ENCODE results near the gene CD27.
"Not testable (repeated sequence)": the region's sequence is repeated elsewhere in the genome, so short reads cannot be mapped to it uniquely, and the experiment has no call there.

The CD27 gene

DNA sequence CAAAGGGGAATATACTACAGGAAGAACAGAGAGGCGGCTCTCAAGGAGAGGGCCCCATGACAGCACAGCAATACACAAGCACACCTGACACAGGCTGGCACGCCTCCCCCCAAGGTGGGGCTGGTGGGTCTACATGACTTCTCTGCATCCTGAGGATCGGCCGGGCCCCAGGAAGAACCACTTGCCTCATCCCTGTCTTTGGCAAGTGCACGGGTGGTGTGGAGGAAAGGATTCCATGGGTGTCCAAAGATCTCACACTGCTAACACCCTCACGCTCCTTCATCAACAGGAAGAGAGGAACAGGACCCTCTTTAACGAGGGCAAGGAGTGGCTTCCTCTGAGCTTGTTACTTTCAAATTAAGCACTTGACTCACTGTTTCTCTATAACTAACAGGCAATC is 18.5 kb downstream of the CD27 start:
- Mint-ChIP-seq H3K27me3 (ENCODE audit: low read depth, poor library complexity) (peaks cover 17% of the 10 kb centered on the region), H3K36me3 (ENCODE audit: low read depth) (peaks cover 25% of the 10 kb centered on the region), H3K27ac (no peak overlapping the region), H3K9me3 (no peaks in the 10 kb centered on the region), H3K4me1 (no peaks in the 10 kb centered on the region), H3K4me3 (no peak overlapping the region)
- TF ChIP-seq, protein P1, sequence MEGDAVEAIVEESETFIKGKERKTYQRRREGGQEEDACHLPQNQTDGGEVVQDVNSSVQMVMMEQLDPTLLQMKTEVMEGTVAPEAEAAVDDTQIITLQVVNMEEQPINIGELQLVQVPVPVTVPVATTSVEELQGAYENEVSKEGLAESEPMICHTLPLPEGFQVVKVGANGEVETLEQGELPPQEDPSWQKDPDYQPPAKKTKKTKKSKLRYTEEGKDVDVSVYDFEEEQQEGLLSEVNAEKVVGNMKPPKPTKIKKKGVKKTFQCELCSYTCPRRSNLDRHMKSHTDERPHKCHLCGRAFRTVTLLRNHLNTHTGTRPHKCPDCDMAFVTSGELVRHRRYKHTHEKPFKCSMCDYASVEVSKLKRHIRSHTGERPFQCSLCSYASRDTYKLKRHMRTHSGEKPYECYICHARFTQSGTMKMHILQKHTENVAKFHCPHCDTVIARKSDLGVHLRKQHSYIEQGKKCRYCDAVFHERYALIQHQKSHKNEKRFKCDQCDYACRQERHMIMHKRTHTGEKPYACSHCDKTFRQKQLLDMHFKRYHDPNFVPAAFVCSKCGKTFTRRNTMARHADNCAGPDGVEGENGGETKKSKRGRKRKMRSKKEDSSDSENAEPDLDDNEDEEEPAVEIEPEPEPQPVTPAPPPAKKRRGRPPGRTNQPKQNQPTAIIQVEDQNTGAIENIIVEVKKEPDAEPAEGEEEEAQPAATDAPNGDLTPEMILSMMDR (IDR thresholded peaks at IDR 0.05) = no peak
- no peak for DNase-seq

DNA sequence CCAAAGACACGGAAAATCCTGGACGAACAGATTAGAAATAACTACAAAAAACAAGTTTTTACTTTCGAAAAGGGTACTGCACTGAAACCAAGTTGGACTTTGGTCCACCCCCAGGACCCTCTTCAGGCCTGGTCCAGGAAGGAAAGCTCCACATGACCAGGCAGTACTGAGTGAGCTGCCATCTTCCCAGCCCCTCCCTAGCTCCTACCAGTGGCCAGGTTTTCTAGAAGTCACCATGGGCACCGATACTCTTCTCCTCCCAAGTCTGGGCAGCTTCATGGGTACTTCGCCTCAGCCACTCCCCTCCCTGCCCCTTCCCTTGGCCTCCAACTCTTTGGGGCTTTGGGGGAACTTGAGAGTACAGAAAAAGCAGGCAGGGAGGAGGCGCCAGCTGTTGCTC is 19.1 kb downstream of the CD27 start:
- no peak overlapping the region for H3K27ac Mint-ChIP-seq
- no peak overlapping the region for H3K4me3 Mint-ChIP-seq
- no peak for DNase-seq
- H3K27me3 Mint-ChIP-seq (ENCODE audit: low read depth, poor library complexity) = peaks cover 17% of the 10 kb centered on the region
- peaks cover under 1% of the 10 kb centered on the region for H3K4me1 Mint-ChIP-seq
- H3K36me3 Mint-ChIP-seq (ENCODE audit: low read depth) = peaks cover 25% of the 10 kb centered on the region
- TF ChIP-seq, protein P1 (IDR thresholded peaks at IDR 0.05) = no peak
- H3K9me3 Mint-ChIP-seq = no peaks in the 10 kb centered on the region

DNA sequence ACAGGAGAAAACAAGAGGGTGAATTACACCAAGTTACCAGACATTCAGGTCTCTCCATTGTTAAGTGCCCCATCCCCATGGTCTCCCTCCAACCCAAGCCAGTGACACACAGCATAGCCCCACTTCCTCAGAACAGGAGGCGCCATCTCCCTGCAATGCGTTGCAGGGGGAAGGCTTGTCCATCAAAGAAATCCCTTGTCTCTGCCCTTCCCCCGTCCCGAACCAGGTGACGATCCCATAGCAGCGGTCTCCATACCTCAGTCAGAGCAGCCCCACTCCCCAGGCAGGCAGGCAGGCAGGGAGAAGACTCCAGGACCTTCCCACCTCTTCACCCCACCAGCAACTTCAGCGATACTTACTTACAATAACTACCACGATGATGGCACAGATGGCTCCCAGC is 19.8 kb downstream of the CD27 start:
- Mint-ChIP-seq H3K27ac (no peak overlapping the region), H3K36me3 (ENCODE audit: low read depth) (peaks cover 20% of the 10 kb centered on the region), H3K4me3 (no peak overlapping the region), H3K4me1 (peaks cover 7% of the 10 kb centered on the region), H3K27me3 (ENCODE audit: low read depth, poor library complexity) (peaks cover 17% of the 10 kb centered on the region), H3K9me3 (no peaks in the 10 kb centered on the region)
- no peak for DNase-seq
- TF ChIP-seq, protein P1 (IDR thresholded peaks at IDR 0.05) = no peak

DNA sequence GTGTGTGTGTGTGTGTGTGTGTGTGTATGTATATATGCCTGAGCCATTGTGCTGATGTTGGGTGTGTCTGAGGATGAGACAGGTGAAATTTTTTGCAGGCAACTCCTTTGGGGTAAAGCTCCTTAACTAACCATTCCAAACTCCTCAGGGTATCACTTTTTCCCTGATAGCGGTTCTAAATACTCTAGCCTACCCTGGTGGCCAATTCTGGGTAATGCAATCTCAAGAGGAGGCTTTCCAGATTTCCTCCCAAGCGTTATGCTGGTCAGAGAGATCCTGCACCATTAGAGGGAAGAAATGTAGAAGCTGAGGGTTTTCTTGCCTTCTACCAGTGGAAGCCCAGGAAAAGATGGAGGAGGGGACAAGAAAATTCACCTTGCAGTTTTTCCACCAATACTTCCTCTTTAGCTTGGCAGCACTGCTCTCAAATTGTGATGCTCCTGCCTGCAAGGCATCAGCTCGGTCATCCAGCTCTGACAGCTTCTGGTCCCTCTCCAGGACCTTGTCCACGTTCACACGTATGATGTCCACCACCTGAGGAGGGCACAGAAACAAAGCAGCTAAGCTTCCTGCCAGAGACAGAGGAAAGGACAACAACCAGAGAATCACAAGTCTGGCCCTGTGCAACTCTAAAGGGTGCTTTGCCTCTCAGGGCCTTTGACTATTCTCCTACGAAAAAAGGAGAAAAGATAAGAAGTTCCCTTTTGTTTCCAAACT is 20.9 kb downstream of the CD27 start:
- Mint-ChIP-seq H3K4me3 (no peak overlapping the region), H3K9me3 (no peaks in the 10 kb centered on the region), H3K4me1 (peaks cover 12% of the 10 kb centered on the region), H3K36me3 (ENCODE audit: low read depth) (peaks cover 20% of the 10 kb centered on the region), H3K27ac (no peak overlapping the region), H3K27me3 (ENCODE audit: low read depth, poor library complexity) (peaks cover 17% of the 10 kb centered on the region)
- TF ChIP-seq, protein P1 (IDR thresholded peaks at IDR 0.05) = peak; percentile 72
- DNase-seq = peak; percentile 56

DNA sequence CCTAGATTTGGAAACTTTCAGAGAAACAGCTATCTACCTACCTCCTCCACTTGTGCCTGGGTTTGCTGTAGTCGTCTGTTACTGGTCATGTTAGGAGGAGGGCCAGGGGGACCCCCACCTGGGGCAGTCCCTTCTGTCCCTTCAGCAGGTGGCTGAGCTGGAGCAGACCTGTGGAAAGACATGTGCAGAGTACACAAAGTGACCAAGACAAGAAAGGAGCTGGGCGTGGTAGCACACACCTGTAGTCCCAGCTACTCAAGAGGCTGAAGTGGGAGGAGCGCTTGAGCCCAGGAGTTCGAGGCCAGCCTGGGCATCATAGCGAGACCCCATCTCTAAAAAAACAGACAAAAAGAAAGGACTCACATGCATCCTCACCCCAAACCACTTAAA is 21.4 kb downstream of the CD27 start:
- Mint-ChIP-seq H3K4me1 (peaks cover 15% of the 10 kb centered on the region), H3K27ac (no peak overlapping the region), H3K36me3 (ENCODE audit: low read depth) (peaks cover 20% of the 10 kb centered on the region), H3K27me3 (ENCODE audit: low read depth, poor library complexity) (peaks cover 17% of the 10 kb centered on the region), H3K4me3 (no peak overlapping the region), H3K9me3 (no peaks in the 10 kb centered on the region)
- TF ChIP-seq, protein P1 (IDR thresholded peaks at IDR 0.05) = no peak
- no peak for DNase-seq

DNA sequence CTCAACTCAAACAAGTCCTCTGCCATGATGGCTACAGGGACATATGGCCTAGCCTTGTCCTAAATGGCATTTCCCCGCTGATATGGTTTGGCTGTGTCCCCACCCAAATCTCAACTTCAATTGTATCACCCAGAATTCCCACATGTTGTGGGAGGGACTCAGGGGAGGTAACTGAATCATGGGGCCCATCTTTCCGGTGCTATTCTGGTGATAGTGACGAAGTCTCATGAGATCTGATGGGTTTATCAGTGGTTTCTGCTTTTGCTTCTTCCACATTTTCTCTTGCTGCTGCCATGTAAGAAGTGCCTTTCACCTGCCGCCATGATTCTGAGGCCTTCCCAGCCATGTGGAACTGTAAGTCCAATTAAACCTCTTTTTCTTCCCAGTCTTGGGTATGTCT is 22.0 kb downstream of the CD27 start:
- not testable (repeated sequence) for H3K9me3 Mint-ChIP-seq, DNase-seq, H3K27ac Mint-ChIP-seq, H3K4me3 Mint-ChIP-seq
- Mint-ChIP-seq H3K36me3 (ENCODE audit: low read depth) (peaks cover 20% of the 10 kb centered on the region), H3K4me1 (peaks cover 19% of the 10 kb centered on the region), H3K27me3 (ENCODE audit: low read depth, poor library complexity) (peaks cover 17% of the 10 kb centered on the region)

DNA sequence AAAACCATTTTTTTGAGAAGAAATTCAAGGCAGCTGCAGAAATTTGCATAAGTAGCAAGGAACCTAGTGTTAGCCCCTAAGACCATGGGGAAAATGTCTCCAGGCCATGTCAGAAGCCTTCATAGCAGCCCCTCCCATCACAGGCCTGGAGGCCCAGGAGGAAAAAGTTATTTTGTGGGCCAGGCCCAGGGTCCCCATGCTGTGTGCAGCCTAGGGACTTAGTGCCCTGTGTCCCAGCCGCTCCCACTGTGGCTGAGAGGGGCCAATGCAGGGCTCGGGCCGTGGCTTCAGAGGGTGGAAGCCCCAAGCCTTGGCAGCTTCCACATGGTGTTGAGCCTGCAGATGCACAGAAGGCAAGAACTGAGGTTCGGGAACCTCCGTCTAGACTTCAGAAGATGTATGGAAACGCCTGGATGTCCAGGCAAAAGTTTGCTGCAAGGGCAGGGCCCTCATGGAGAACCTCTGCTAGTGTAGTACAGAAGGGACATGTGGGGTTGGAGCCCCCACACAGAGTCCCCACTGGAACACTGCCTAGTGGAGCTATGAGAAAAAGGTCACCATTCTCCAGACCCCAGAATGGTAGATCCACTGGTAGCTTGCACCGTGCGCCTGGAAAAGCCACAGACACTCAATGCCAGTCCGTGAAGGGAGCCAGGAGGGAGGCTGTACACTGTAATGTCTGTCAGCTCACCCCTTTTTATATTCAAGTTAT is 23.0 kb downstream of the CD27 start:
- DNase-seq, H3K4me3 Mint-ChIP-seq, H3K27ac Mint-ChIP-seq, H3K9me3 Mint-ChIP-seq: not testable (repeated sequence)
- Mint-ChIP-seq H3K4me1 (peaks cover 19% of the 10 kb centered on the region), H3K27me3 (ENCODE audit: low read depth, poor library complexity) (peaks cover 24% of the 10 kb centered on the region), H3K36me3 (ENCODE audit: low read depth) (peaks cover 15% of the 10 kb centered on the region)

All from nephron progenitor cell (in vitro differentiated cells).